Spleen (tissue), 7 donors: Measurements from ENCODE around the gene TES.

Source experiments
- POLR2A ChIP-seq, 3 donors: fragments of 450-650 bp; IDR thresholded peaks; one replicate each; pipeline ENCODE4 v1.5.1; 2017; ENCODE audit warnings: antibody characterized with exemption in 3 of 3, mild to moderate bottlenecking in 1 of 3
- TF ChIP-seq, protein P1 (sequence below), 11 experiments: fragments of 200-600 bp in 7 of 11; fragments of 450-650 bp in 4 of 11; sonication (generic) in 4 of 11; IDR thresholded peaks in 8 of 11; conservative IDR thresholded peaks in 3 of 11; 1 replicate in 7 of 11; 2 replicates in 4 of 11; pipeline versions ENCODE4 v1.4.0 to v1.8.0; 2016 to 2021; ENCODE audit warnings: antibody characterized with exemption in 11 of 11, inconsistent platforms in 4 of 11, mild to moderate bottlenecking in 1 of 11
- donor health status: DM: no; HTN: no; CAD: no; lungs with moderate emphysema.
- donor health status: DM: no; HTN: no; CAD: no.
- donor health status: DM: no; HTN: no; CAD: no.

DNA sequence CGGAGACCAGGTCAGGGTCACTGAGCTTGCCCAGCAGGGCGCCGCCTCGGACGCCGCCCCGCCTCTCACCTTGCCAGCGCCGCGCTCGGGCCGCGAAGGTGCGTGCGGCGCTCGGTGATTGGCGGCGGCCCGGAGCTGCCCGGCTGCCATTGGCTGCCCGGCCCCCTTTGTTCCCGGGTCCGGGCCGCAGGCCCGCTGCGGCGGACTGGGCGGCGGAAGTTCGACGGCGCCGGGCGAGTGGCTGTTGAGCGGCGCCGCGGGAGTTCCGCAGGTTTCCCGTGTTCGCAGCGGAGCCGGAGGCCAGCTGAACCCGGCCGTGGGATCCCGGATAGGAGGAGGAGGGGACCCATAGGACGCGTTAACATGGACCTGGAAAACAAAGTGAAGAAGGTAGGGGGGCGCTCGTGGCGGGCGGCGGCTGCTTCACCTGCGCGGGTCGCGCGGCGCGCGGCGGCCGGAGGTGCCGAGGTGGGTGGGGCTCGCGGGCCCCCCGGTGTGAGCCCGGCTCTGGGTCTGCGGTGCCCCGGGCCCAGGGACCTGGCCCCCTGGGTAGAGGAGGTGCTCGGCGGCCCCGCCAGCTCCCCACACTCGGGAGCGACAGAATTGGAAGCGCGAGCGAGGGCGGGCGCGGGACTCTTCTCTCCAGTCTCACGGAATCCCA, at the start of gene TES:
- TF ChIP-seq, protein P1, sequence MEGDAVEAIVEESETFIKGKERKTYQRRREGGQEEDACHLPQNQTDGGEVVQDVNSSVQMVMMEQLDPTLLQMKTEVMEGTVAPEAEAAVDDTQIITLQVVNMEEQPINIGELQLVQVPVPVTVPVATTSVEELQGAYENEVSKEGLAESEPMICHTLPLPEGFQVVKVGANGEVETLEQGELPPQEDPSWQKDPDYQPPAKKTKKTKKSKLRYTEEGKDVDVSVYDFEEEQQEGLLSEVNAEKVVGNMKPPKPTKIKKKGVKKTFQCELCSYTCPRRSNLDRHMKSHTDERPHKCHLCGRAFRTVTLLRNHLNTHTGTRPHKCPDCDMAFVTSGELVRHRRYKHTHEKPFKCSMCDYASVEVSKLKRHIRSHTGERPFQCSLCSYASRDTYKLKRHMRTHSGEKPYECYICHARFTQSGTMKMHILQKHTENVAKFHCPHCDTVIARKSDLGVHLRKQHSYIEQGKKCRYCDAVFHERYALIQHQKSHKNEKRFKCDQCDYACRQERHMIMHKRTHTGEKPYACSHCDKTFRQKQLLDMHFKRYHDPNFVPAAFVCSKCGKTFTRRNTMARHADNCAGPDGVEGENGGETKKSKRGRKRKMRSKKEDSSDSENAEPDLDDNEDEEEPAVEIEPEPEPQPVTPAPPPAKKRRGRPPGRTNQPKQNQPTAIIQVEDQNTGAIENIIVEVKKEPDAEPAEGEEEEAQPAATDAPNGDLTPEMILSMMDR (IDR thresholded peaks at IDR 0.05 in 8 of 11, conservative IDR thresholded peaks at IDR 0.05 in 3 of 11) = peak in 2 of 11 experiments; percentile 8 to 26
- peak in 2 of 3 donors; percentile 9 to 59 for TF ChIP-seq POLR2A (IDR thresholded peaks at IDR 0.05)
